ENCODE data around the gene PVR. TPM values are rescaled to one million over a fixed set of nuclear protein-coding genes. Genes with fewer than 3 reads are reported as not detected.
"Not testable (repeated sequence)": the region's sequence is repeated elsewhere in the genome, so short reads cannot be mapped to it uniquely, and the experiment has no call there.

Gene PVR
- total and polyA plus RNA-seq, 5 experiments from 2014 or later = 0.11 to 3.8 (median 1.4) TPM

DNA sequence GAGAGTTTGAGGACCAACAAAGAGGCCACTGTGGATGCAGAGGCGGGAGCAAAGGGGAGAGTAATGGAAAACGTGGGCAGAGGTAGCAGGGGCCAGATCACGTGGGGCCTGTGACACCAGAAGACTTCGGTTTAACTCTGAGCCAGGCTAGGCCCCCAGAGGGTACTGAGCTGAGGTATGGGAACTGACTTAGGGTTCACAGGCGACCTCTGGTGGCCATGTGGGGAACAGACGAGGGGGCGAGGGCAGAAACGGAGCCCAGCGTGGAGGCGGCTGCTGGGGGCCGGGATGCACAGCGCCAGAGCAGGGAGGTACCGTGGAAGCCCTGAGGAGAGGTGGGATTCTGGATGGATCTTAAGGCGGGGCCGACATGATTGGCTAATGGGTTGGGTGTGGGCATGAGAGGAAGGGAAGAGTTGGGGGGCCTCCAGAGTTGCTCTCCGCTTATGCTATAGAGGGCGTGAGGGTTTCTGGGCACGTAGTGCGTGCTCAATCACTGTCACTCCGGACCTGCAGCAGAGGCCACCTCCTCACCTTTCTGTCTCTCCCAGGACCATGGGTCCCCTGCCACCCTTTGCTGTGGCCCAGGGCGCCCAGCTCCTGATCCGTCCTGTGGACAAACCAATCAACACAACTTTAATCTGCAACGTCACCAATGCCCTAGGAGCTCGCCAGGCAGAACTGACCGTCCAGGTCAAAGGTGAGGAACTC is 13.7 kb downstream of the PVR start:
- POLR2A ChIA-PET = interaction anchor here (1.0 kb wide), 1 partner anchor 19 kb away, joined by 3 read pairs; no protein-coding TSS in a partner anchor
- peaks cover 0 to 11% (median 0%) of the 10 kb centered on the region in 3 donors for H3K36me3 Mint-ChIP-seq
- H3K4me3 Mint-ChIP-seq = no peak overlapping the region
- peak overlapping the region in 3 of 10 donors; percentile 7 to 58 (median 33) for H3K27ac Mint-ChIP-seq
- H3K4me1 Mint-ChIP-seq = peaks cover 7 to 14% (median 12%) of the 10 kb centered on the region in 4 donors
- DNase-seq (peak; percentile 41 to 85 (median 63)), ATAC-seq (peak; percentile 53 to 67)
- H3K9me3 Mint-ChIP-seq = no peaks in the 10 kb centered on the region
- H3K27me3 Mint-ChIP-seq = no peaks in the 10 kb centered on the region

DNA sequence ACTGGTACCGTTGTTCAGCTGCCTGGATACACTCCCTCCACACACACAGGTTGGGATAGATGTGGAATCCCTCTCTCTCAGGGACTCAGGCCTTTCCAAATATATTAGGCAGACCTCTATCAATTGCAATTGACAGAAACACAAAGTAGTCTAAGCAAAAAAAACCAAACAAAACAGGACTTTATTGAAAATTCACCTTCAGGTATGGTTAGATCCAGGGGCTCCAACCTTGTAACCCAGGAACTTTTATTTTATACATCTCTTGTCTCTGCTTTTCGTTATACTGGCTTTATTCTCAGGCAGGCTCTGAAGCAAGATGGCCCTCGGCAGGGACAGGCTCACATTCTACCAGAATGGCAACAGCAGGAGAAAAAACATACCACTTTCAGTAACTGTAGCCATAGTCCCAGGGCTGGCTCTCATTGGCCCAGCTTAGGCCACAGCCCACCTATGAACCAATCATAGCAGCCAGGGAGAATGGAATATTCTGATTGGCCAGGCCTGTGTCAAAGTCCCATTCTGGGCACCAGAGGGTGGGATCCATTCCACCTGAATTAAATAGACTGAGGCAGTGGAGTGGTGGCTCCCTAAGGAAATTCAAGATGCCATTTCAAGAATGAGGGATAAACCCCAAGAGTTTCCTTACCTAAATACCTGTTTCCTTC is 14.5 kb downstream of the PVR start:
- H3K27ac Mint-ChIP-seq = no peak overlapping the region
- no peaks in the 10 kb centered on the region for H3K27me3 Mint-ChIP-seq
- no peak overlapping the region for H3K4me3 Mint-ChIP-seq
- peaks cover 7 to 14% (median 12%) of the 10 kb centered on the region in 4 donors for H3K4me1 Mint-ChIP-seq
- no peaks in the 10 kb centered on the region for H3K9me3 Mint-ChIP-seq
- DNase-seq (no peak), ATAC-seq (no peak)
- POLR2A ChIA-PET = interaction anchor here (1.0 kb wide), 1 partner anchor 20 kb away, joined by 3 read pairs; no protein-coding TSS in a partner anchor
- H3K36me3 Mint-ChIP-seq = peaks cover 0 to 14% (median 0%) of the 10 kb centered on the region in 3 donors

DNA sequence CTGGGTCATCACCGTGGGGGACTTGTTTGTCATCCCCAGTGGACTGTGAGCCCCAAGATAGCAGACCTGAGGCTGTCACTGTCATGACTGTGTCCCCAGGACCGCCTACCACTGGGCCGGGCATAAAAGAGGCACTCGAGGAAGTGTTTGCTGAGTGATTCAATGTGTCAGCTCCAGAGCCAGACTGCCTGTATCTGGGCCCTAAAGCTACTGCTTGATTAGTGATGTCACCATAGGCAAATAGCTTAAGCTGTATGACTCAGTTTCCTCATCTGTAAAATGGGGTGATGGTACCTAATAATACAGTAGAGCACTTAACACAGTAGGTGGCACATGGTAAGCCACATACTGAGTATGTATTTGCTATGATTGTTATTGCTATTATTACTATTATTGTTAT is 16.4 kb downstream of the PVR start:
- no peak for DNase-seq
- H3K4me3 Mint-ChIP-seq = no peak overlapping the region
- peaks cover 0 to 12% (median 0%) of the 10 kb centered on the region in 3 donors for H3K36me3 Mint-ChIP-seq
- H3K27ac Mint-ChIP-seq = no peak overlapping the region
- H3K9me3 Mint-ChIP-seq = no peaks in the 10 kb centered on the region
- peaks cover 1 to 8% (median 6%) of the 10 kb centered on the region in 4 donors for H3K4me1 Mint-ChIP-seq
- POLR2A ChIA-PET = no interaction called here
- ATAC-seq = no peak
- H3K27me3 Mint-ChIP-seq = no peaks in the 10 kb centered on the region

DNA sequence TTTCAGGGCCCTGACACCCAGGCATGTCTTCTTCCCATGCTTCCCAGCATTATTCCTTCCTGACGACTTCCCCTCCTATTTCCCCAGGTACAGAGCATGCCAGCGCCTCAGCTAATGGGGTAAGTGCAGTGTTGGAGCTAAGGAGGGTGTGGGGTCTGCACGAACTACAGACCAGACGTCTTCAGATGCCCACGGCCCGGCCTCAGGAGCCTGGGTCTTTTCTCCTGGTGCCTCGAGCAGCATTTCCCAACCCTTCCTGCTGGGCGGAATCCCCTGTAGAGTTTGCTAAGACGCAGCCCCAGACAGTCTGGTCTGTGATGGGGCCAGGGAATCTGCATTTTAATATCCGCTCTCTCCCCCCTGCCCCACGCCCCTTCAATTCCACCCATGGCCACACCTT is 17.5 kb downstream of the PVR start:
- Mint-ChIP-seq H3K4me1 (peaks cover 1 to 8% (median 6%) of the 10 kb centered on the region in 4 donors), H3K9me3 (no peaks in the 10 kb centered on the region), H3K27ac (no peak overlapping the region), H3K36me3 (peaks cover 0 to 12% (median 0%) of the 10 kb centered on the region in 3 donors), H3K27me3 (no peaks in the 10 kb centered on the region), H3K4me3 (no peak overlapping the region)
- DNase-seq (no peak), ATAC-seq (no peak)
- POLR2A ChIA-PET = no interaction called here

DNA sequence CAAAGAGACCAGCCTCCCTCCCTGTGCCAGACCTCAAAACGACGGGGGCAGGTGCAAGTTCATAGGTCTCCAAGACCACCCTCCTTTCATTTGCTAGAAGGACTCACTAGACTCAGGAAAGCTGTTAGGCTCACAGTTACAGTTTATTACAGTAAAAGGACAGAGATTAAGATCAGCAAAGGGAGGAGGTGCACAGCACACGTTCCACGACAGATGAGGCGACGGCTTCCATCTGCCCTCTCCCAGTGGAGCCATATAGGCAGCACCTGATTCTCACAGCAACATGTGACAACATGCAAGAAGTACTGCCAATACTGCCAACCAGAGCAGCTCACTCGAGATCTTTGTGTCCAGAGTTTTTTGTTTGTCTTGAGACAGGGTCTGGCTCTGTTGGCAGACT is 18.2 kb downstream of the PVR start:
- peaks cover 1 to 7% (median 5%) of the 10 kb centered on the region in 4 donors for H3K4me1 Mint-ChIP-seq
- no peak for ATAC-seq

DNA sequence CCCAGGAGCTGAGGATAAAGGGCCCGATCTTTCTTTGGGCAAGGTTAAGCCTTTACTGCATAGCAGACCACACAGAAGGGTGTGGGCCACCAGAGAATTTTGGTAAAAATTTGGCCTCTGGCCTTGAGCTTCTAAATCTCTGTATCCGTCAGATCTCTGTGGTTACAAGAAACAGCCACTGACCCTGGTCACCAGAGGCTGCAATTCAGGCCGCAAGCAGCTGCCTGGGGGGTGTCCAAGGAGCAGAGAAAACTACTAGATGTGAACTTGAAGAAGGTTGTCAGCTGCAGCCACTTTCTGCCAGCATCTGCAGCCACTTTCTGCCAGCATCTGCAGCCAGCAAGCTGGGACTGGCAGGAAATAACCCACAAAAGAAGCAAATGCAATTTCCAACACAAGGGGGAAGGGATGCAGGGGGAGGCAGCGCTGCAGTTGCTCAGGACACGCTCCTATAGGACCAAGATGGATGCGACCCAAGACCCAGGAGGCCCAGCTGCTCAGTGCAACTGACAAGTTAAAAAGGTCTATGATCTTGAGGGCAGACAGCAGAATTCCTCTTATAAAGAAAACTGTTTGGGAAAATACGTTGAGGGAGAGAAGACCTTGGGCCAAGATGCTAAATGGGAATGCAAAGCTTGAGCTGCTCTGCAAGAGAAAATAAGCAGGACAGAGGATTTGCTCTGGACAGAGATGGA is 19.1 kb downstream of the PVR start:
- H3K27ac Mint-ChIP-seq = peak overlapping the region in 1 of 10 donors; percentile 48
- no peak overlapping the region for H3K4me3 Mint-ChIP-seq
- H3K27me3 Mint-ChIP-seq = no peaks in the 10 kb centered on the region
- no peaks in the 10 kb centered on the region for H3K4me1 Mint-ChIP-seq
- ATAC-seq = no peak
- H3K9me3 Mint-ChIP-seq = no peaks in the 10 kb centered on the region
- no peak for DNase-seq
- H3K36me3 Mint-ChIP-seq = peaks cover 0 to 9% (median 0%) of the 10 kb centered on the region in 3 donors
- POLR2A ChIA-PET = no interaction called here

More for the DNA sequence above, 18.2 kb downstream of the PVR start:
- Mint-ChIP-seq H3K4me3 (no peak overlapping the region), H3K9me3 (no peaks in the 10 kb centered on the region), H3K27me3 (no peaks in the 10 kb centered on the region), H3K27ac (no peak overlapping the region), H3K36me3 (peaks cover 0 to 12% (median 0%) of the 10 kb centered on the region in 3 donors)
- POLR2A ChIA-PET = no interaction called here
- no peak for DNase-seq

DNA sequence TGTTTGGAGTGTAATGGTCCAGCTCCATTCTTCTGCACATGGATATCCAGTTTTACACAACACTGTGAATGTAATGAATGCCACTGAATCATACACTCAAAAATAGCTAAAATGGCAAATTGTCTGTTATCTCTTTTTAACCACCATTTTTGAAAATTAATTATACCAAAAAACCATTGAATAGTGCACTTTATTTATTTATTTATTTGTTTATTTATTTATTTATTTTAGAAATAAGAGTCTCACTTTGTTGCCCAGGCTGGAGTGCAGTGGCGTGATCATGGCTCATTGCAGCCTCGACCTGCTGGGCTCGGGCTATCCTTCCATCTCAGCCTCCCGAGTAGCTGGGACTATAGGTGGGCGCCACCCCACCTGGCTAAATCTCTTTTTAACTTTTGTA is 20.3 kb downstream of the PVR start:
- Mint-ChIP-seq H3K4me1 (no peaks in the 10 kb centered on the region), H3K27ac (peak overlapping the region in 1 of 10 donors; percentile 38), H3K4me3 (no peak overlapping the region), H3K9me3 (no peaks in the 10 kb centered on the region), H3K27me3 (no peaks in the 10 kb centered on the region), H3K36me3 (peaks cover 0 to 9% (median 0%) of the 10 kb centered on the region in 3 donors)
- DNase-seq (no peak), ATAC-seq (no peak)
- POLR2A ChIA-PET = no interaction called here

DNA sequence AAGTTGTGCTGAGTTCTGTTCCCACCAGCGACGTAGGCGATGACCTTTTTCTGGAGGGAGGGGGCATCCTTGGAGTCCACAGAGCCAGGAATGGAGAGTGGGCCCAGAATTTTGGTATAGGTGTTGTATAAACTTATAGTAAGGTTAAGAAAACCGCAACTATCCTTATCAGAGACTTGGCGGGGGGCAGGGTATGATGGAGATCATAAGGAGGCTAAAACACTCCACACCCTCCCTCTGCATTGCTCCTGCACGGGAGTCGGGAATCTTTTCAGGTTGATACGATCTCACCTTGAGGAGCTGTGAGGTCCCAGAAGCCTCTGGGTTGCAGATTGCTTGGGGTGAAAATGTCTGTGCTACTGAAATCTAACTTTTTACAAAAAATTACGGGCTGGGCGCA is 21.3 kb downstream of the PVR start:
- POLR2A ChIA-PET = no interaction called here
- Mint-ChIP-seq H3K27me3 (peaks cover 0 to 1% (median 0%) of the 10 kb centered on the region in 5 donors), H3K9me3 (no peaks in the 10 kb centered on the region), H3K4me1 (no peaks in the 10 kb centered on the region), H3K27ac (no peak overlapping the region), H3K36me3 (peaks cover 0 to 7% (median 0%) of the 10 kb centered on the region in 3 donors), H3K4me3 (no peak overlapping the region)
- DNase-seq (no peak), ATAC-seq (no peak)

DNA sequence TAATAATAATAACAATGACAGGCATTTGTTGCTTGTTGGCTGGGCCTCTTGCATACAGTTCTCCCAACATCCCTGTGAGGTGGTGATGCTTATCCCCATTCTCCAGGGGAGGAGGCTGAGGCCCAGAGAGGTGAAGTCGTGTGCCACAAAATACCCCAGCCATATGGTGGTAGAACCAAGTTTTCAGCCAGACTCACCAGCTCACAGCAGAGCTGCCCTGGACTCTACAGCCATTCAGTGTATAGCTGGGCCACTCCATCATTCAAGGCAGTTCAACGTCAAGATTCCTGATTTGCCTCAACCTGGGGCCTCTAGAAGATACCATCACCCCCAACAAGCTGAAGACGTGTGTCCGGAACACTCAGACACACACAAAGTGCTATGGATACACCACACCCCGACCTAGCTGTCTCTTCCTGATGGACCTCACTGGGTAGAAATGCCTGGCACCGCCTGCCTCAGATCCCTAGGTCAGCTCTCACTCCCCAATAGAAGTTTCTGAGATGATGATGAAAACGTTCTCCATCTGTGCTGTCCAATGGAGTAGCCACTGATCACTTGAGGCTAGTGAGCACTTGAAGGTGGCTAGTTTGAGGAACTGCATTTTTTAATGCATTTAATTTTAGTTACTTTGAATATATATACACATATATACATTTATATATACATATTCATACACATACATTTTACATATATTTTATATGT is 23.3 kb downstream of the PVR start:
- Mint-ChIP-seq H3K36me3 (peaks cover 0 to 7% (median 0%) of the 10 kb centered on the region in 3 donors), H3K9me3 (no peaks in the 10 kb centered on the region), H3K27ac (no peak overlapping the region), H3K4me1 (no peaks in the 10 kb centered on the region), H3K27me3 (peaks cover 0 to 1% (median 0%) of the 10 kb centered on the region in 5 donors), H3K4me3 (no peak overlapping the region)
- ATAC-seq = no peak
- POLR2A ChIA-PET = no interaction called here
- DNase-seq = no peak

DNA sequence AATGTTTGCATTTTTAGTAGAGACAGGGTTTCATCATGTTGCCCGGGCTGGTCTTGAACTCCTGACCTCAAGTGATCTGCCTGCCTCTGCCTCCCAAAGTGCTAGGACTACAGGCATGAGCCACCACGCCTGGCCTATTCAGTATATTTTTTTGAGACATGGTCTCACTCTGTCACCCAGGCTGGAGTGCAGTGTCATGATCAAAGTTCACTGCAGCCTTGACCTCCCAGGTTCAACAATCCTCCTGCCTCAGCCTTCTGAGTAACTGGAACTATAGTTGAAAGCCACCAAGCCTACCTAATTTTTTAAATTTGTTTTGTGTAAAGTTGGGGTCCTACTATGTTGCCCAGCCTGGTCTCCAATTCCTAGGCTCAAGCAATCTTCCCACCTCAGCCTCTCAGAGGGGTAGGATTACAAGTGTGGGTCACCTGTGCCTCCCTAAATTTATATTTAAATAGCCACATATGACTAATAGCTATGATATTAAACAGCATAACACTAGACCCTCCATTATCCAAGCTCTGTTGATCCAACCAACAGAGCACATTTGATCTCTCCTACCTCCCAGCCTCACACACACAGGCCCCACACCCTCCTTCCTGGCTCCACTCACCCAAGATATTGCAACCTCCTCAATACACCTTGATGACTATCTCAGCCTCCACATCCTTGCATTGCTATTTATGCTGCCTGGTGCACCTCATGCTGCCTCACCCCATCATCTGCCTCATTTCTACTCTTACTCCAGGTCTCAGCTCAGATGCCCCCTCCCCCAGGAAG is 25.5 kb downstream of the PVR start:
- Mint-ChIP-seq H3K4me1 (no peaks in the 10 kb centered on the region), H3K27ac (peak overlapping the region in 1 of 10 donors; percentile 40)
- ATAC-seq = peak in 1 of 2 donors; percentile 23

DNA sequence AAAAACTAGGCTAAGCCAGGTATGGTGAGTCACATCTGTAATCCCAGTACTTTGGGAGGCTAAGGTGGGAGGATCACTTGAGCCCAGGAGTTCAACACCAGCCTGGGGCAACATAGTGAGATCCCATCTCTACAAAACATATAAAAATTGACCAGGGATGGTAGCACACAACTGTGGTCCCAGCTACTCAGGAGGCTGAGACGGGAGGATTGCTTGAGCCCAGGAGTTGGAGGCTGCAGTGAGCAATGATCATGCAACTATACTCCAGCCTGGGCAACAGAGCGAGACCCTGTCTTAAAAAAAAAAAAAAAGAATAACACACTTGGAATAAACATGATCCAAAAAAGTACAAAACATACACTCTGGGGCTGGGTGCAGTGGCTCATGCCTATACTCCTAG is 26.3 kb downstream of the PVR start:
- H3K4me1 Mint-ChIP-seq, POLR2A ChIA-PET, ATAC-seq, H3K27me3 Mint-ChIP-seq, H3K27ac Mint-ChIP-seq, H3K9me3 Mint-ChIP-seq, H3K36me3 Mint-ChIP-seq, H3K4me3 Mint-ChIP-seq, DNase-seq: not testable (repeated sequence)

More for the DNA sequence above, 25.5 kb downstream of the PVR start:
- H3K27me3 Mint-ChIP-seq = peaks cover 0 to 2% (median 0%) of the 10 kb centered on the region in 5 donors
- H3K36me3 Mint-ChIP-seq = no peaks in the 10 kb centered on the region
- H3K9me3 Mint-ChIP-seq = no peaks in the 10 kb centered on the region
- no peak overlapping the region for H3K4me3 Mint-ChIP-seq
- DNase-seq = no peak
- POLR2A ChIA-PET = no interaction called here

DNA sequence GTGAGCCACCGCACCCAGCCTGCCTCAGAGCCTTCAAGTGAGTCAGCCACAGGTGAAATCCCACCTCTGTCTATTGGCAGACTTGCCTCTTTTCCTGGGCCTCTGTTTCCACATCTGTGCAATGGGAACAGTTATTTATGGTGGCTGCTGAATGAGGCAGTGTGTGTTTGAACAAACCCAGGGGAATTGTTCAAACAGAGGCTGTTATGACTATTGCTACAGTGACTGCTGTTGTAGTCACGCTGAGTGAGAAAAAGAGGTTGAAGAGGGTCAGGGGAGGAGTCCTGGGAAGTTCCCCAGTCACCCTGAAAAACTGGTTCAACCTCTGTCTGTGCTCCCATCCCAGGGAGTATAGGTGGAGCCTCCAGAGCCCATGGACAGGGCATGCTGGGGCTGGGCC is 27.7 kb downstream of the PVR start, which contains the start of gene CEACAM19:
Gene CEACAM19 (plus strand): TSS at position 83 of the 400 bp plus-strand sequence. CDS start 450 bp downstream, outside the sequence.
- H3K27ac Mint-ChIP-seq = no peak within 1 kb of the TSS
- H3K9me3 Mint-ChIP-seq = no peaks in the 10 kb centered on the region
- no peak for ATAC-seq
- no peak within 1 kb of the TSS for H3K4me3 Mint-ChIP-seq
- no peaks in the 10 kb centered on the region for H3K36me3 Mint-ChIP-seq
- H3K27me3 Mint-ChIP-seq = peaks cover 0 to 3% (median 0%) of the 10 kb centered on the region in 5 donors
- H3K4me1 Mint-ChIP-seq = no peaks in the 10 kb centered on the region
- DNase-seq = no peak
- POLR2A ChIA-PET = no interaction called here

Data from naive thymus-derived CD8-positive, alpha-beta T cell (primary cell).